HT-29 (cell line): Measurements from ENCODE around the gene MBTD1. TPM values are rescaled to one million over a fixed set of nuclear protein-coding genes. Genes with fewer than 3 reads are reported as not detected.

Experiments
- DNase-seq: peaks from one replicate; pipeline ENCODE4 v3.0.0-alpha.2; 2015; ENCODE audit warnings: low spot score
- total RNA-seq: library from RNA; depleted of rRNA; stranded (reverse); fragments of >200 nt; shearing (Covaris generic); gene quantifications from 2 replicates; pipeline ENCODE4 v1.2.3, GENCODE V29; 2014; rRNA removed

MBTD1 gene
- total RNA-seq, 1 experiment from 2014 or later = 8.3 TPM

DNA sequence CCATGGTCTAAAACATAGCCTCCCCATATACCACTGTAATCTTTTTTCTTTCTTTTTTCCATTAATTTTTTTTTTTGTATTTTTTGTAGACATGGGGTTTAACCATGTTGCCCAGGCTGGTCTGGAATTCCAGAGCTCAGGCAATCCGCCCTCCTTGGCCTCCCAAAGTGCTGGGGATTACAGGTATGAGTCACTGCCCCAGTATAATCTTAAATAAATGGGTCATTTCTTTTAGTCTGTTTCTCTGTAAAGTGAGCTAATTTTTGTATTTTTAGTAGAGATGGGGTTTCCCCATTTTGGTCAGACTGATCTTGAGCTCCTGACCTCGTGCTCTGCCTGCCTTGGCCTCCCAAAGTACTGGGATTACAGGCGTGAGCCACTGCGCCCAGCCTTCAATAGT lies 112.2 kb downstream of the MBTD1 start:
- no peak for DNase-seq

GRCh38 chr17:51144266-51145022 lies 115.4 kb downstream of the MBTD1 start:
- DNase-seq = no peak

DNA sequence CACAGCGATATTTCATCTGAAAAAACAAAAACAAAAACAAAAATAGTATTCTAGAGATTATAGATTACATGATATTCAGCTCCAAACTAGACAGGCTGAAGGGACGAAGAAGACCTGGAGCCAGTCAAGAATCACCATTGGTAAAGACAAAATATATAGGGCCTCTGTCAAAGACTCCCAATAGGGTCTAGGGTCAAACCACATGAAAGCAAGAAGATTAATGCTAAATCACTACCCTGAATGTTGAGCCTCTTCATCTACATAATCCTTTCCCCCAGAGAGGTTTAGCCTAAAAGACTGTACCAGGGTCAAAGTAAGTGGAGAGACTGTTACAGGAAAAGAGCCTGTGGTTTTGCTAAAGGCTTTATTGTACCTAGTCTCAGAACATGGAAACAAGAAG lies 117.3 kb downstream of the MBTD1 start:
- no peak for DNase-seq

- DNase-seq = no peak
Measured at GRCh38 chr17:51135956-51136355, 123.9 kb downstream of the MBTD1 start.

- DNase-seq = no peak
Measured at GRCh38 chr17:51133365-51133764, 126.5 kb downstream of the MBTD1 start.

GRCh38 chr17:51132964-51133319 lies 126.9 kb downstream of the MBTD1 start:
- DNase-seq = peak; percentile 28

- DNase-seq = no peak
Measured at GRCh38 chr17:51128076-51128475, 131.8 kb downstream of the MBTD1 start.

Other genes starting within 250 kb of the MBTD1 start
- gene SPAG9, start 139.2 kb downstream of the MBTD1 start, total RNA-seq = 25.9 and 27.0 TPM in 2 replicates
- gene NME1, start 106.5 kb downstream of the MBTD1 start, total RNA-seq = 237 and 256 TPM in 2 replicates
- gene NME2, start 93.6 kb downstream of the MBTD1 start, total RNA-seq = 838 and 869 TPM in 2 replicates
- gene UTP18, start 497 bp upstream of the MBTD1 start, total RNA-seq = 32.3 and 33.2 TPM in 2 replicates